ENCODE data around the gene ABHD16A. TPM values are rescaled to one million over a fixed set of nuclear protein-coding genes. Genes with fewer than 3 reads are reported as not detected.

The ABHD16A gene
- total and polyA plus RNA-seq, 2 of the 13 experiments (the other 11 are each of a cell fraction or from before 2014, with no cell fraction given): 43.5 to 45.4 TPM

GRCh38 chr6:31657406-31658157 is 45.5 kb downstream of the ABHD16A start (continued):
- TF ChIP-seq, protein P1, sequence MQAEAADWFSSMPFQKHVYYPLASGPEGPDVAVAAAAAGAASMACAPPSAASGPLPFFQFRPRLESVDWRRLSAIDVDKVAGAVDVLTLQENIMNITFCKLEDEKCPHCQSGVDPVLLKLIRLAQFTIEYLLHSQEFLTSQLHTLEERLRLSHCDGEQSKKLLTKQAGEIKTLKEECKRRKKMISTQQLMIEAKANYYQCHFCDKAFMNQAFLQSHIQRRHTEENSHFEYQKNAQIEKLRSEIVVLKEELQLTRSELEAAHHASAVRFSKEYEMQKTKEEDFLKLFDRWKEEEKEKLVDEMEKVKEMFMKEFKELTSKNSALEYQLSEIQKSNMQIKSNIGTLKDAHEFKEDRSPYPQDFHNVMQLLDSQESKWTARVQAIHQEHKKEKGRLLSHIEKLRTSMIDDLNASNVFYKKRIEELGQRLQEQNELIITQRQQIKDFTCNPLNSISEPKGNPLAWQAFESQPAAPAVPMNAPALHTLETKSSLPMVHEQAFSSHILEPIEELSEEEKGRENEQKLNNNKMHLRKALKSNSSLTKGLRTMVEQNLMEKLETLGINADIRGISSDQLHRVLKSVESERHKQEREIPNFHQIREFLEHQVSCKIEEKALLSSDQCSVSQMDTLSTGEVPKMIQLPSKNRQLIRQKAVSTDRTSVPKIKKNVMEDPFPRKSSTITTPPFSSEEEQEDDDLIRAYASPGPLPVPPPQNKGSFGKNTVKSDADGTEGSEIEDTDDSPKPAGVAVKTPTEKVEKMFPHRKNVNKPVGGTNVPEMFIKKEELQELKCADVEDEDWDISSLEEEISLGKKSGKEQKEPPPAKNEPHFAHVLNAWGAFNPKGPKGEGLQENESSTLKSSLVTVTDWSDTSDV (CRISPR knock-in tag; IDR thresholded peaks at IDR 0.05): no peak
- no peak for TF ChIP-seq U2AF2 (IDR thresholded peaks at IDR 0.05; ENCODE audit: low read depth, low read length)
- TF ChIP-seq KLF13 (CRISPR knock-in tag; IDR thresholded peaks at IDR 0.05): no peak
- TF ChIP-seq MYNN (CRISPR knock-in tag; IDR thresholded peaks at IDR 0.05; ENCODE audit: low read depth): 0 out of 2 replicates have a peak, but pooled peaks have one; percentile 65
- TF ChIP-seq, protein P2, sequence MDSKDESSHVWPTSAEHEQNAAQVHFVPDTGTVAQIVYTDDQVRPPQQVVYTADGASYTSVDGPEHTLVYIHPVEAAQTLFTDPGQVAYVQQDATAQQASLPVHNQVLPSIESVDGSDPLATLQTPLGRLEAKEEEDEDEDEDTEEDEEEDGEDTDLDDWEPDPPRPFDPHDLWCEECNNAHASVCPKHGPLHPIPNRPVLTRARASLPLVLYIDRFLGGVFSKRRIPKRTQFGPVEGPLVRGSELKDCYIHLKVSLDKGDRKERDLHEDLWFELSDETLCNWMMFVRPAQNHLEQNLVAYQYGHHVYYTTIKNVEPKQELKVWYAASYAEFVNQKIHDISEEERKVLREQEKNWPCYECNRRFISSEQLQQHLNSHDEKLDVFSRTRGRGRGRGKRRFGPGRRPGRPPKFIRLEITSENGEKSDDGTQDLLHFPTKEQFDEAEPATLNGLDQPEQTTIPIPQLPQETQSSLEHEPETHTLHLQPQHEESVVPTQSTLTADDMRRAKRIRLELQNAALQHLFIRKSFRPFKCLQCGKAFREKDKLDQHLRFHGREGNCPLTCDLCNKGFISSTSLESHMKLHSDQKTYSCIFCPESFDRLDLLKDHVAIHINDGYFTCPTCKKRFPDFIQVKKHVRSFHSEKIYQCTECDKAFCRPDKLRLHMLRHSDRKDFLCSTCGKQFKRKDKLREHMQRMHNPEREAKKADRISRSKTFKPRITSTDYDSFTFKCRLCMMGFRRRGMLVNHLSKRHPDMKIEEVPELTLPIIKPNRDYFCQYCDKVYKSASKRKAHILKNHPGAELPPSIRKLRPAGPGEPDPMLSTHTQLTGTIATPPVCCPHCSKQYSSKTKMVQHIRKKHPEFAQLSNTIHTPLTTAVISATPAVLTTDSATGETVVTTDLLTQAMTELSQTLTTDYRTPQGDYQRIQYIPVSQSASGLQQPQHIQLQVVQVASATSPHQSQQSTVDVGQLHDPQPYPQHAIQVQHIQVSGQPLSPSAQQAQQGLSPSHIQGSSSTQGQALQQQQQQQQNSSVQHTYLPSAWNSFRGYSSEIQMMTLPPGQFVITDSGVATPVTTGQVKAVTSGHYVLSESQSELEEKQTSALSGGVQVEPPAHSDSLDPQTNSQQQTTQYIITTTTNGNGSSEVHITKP (CRISPR knock-in tag; IDR thresholded peaks at IDR 0.05; ENCODE audit: low read depth): 0 out of 2 replicates have a peak, but pooled peaks have one; percentile 26
- TF ChIP-seq ZBTB42 (CRISPR knock-in tag; IDR thresholded peaks at IDR 0.05): peak; percentile 18; the same call in 1 of the 2 replicates
- peak; percentile 68 for TF ChIP-seq ZBTB21 (CRISPR knock-in tag; IDR thresholded peaks at IDR 0.05)
- TF ChIP-seq, protein P3, sequence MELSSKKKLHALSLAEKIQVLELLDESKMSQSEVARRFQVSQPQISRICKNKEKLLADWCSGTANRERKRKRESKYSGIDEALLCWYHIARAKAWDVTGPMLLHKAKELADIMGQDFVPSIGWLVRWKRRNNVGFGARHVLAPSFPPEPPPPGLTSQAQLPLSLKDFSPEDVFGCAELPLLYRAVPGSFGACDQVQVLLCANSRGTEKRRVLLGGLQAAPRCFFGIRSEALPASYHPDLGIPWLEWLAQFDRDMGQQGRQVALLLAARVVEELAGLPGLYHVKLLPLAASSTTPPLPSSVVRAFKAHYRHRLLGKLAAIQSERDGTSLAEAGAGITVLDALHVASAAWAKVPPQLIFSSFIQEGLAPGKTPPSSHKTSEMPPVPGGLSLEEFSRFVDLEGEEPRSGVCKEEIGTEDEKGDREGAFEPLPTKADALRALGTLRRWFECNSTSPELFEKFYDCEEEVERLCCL (CRISPR knock-in tag; IDR thresholded peaks at IDR 0.05; ENCODE audit: borderline replicate concordance): 0 out of 2 replicates have a peak, but pooled peaks have one; percentile 50
- 0 out of 2 replicates have a peak, but pooled peaks have one; percentile 9 for TF ChIP-seq SIX4 (CRISPR knock-in tag; IDR thresholded peaks at IDR 0.05)
- TF ChIP-seq SAP130 (CRISPR knock-in tag; IDR thresholded peaks at IDR 0.05; ENCODE audit: low read depth): 0 out of 2 replicates have a peak, but pooled peaks have one; percentile 4
- TF ChIP-seq MAZ (IDR thresholded peaks at IDR 0.05; ENCODE audit: borderline replicate concordance, low read depth, low read length): no peak
- TF ChIP-seq MAZ (CRISPR knock-in tag; IDR thresholded peaks at IDR 0.05; ENCODE audit: low read depth): 0 out of 2 replicates have a peak, but pooled peaks have one; percentile 11
- TF ChIP-seq CREB1 (IDR thresholded peaks at IDR 0.05): peak; percentile 85
- no peak for TF ChIP-seq CREB1 (CRISPR knock-in tag; IDR thresholded peaks at IDR 0.05)
- no peak for TF ChIP-seq ZNF501 (CRISPR knock-in tag; IDR thresholded peaks at IDR 0.05)
- TF ChIP-seq, protein P4, sequence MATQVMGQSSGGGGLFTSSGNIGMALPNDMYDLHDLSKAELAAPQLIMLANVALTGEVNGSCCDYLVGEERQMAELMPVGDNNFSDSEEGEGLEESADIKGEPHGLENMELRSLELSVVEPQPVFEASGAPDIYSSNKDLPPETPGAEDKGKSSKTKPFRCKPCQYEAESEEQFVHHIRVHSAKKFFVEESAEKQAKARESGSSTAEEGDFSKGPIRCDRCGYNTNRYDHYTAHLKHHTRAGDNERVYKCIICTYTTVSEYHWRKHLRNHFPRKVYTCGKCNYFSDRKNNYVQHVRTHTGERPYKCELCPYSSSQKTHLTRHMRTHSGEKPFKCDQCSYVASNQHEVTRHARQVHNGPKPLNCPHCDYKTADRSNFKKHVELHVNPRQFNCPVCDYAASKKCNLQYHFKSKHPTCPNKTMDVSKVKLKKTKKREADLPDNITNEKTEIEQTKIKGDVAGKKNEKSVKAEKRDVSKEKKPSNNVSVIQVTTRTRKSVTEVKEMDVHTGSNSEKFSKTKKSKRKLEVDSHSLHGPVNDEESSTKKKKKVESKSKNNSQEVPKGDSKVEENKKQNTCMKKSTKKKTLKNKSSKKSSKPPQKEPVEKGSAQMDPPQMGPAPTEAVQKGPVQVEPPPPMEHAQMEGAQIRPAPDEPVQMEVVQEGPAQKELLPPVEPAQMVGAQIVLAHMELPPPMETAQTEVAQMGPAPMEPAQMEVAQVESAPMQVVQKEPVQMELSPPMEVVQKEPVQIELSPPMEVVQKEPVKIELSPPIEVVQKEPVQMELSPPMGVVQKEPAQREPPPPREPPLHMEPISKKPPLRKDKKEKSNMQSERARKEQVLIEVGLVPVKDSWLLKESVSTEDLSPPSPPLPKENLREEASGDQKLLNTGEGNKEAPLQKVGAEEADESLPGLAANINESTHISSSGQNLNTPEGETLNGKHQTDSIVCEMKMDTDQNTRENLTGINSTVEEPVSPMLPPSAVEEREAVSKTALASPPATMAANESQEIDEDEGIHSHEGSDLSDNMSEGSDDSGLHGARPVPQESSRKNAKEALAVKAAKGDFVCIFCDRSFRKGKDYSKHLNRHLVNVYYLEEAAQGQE (IDR thresholded peaks at IDR 0.05; ENCODE audit: borderline replicate concordance in 1 of 2, low read depth in 1 of 2, low read length in 2 of 2): 0 out of 4 replicates have a peak, but pooled peaks of 1 of the 2 experiments have one; percentile 34
